Measurements from ENCODE around the gene MAPK1IP1L.

DNA sequence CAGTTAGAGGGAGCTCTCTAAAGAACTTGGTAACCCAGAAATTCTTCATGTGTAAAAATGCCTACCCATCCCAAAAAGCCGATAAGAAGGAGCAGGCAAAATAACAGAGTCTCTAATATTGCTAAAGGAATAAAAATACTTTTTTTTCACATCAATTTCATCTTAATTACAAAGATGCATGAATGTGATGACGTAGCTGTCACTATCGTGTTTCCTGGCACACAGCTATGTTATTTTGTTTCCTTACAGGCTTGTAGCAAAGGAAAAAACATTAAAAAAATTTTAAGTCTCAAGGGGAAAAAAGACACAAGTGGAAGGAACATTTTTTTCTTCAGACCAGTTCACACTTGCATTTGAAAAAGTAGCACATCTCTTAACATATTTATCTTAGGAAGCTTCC lies 67.3 kb downstream of the MAPK1IP1L start:
- TF ChIP-seq POLR2AphosphoS5 (IDR thresholded peaks at IDR 0.05) (no peak), EP300 (IDR thresholded peaks at IDR 0.05) (no peak), POLR2A (IDR thresholded peaks at IDR 0.05) (no peak)

Measured in stomach (tissue), 4 donors.